GM21786 (cell line): ENCODE data around the gene RXFP1.
A peak's percentile ranks its signal among the peaks of the same experiment; 100 is the strongest.

ENCODE experiments used
- ATAC-seq: cut with Tn5 transposase; IDR thresholded peaks from one replicate; pipeline ENCODE4 v1.9.1; 2021; ENCODE audit not compliant: unreplicated experiment

RXFP1 gene

GRCh38 chr4:158669310-158669709 is 147.6 kb downstream of the RXFP1 start:
- no peak for ATAC-seq

- ATAC-seq = peak; percentile 19
Measured at GRCh38 chr4:158670975-158671664, 149.4 kb downstream of the RXFP1 start.

- no peak for ATAC-seq
Measured at GRCh38 chr4:158671665-158671914, 149.9 kb downstream of the RXFP1 start, which contains the start of gene C4orf46. C4orf46 (minus strand) TSS chr4:158671887; CDS start chr4:158671801, 86 bp downstream.

GRCh38 chr4:158671915-158672806 is 150.5 kb downstream of the RXFP1 start, which contains the start of gene ETFDH:
ETFDH (plus strand) TSS chr4:158672296; CDS start chr4:158672457, 161 bp downstream.
- peak; percentile 84 for ATAC-seq

GRCh38 chr4:158673633-158674032 is 152.0 kb downstream of the RXFP1 start:
- no peak for ATAC-seq

DNA sequence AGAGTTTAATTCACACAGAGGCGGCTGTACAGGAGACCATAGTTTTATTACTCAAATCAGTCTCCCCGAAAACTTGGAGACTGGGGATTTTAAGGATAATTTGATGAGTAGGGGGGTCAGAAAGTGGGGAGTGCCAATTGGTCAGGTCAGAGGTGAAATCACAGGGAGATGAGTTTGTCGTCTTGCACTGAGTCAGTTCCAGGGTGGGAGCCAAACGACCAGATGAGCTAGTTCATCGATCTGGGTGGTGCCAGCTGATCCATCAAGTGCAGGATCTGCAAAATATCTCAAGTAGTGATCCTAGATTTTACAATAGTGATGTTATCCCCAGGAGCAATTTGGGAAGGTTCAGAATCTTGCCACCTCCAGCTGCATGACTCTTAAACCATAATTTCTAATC is 154.4 kb downstream of the RXFP1 start:
- no peak for ATAC-seq

GRCh38 chr4:158678767-158679166 is 157.1 kb downstream of the RXFP1 start:
- no peak for ATAC-seq

DNA sequence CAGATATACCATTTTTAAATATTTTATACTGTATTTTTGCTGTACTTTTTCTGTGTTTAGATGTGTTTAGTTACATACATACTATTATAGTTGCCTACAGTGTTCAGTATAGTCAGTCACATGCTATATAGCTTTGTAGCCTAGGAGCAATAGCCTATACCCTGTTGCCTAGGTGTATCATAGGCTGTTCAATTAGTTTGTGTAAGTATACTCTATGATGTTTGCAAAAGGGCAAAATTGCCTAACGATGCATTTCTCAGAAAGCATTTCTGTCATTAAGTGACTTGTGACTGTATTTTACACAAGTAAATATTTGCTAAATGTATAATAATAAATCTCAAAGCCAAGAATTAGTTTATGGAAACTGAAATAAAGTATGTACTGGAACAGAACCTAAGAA is 159.9 kb downstream of the RXFP1 start:
- ATAC-seq = no peak

DNA sequence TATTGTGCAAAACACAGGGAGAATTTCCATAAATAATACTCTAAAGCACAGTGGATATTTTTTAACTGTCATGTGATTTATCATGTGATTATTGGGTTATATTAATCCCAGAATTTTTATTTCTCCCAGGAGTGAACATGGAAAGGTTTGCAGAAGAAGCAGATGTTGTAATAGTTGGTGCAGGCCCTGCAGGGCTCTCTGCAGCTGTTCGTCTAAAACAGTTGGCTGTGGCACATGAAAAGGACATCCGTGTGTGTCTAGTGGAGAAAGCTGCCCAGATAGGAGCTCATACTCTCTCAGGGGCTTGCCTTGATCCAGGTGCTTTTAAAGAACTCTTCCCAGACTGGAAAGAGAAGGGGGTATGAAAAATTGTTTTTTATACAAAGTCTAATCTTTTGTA is 160.4 kb downstream of the RXFP1 start:
- no peak for ATAC-seq

DNA sequence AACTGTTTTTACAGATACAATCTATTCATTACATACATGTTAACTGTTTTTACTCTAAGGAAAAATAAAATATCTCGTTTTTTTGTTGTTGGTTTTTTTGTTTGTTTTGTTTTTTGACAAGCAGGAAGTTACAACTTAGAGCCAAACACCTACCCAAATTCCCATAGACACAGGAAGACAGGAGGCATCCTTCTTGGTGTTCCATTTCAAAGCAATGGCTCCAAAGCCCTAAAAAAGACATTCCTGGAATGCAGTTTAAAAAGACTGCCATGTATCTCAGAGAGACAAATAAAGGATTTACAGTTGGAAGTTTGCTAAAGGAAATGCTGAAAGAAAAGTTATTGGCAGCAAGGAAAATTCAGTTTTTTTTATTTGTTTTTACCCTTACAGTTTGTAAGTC is 167.1 kb downstream of the RXFP1 start:
- no peak for ATAC-seq
